HL-60 (cell line): ENCODE measurements around the gene CADM1.

Experiments used
- POLR2AphosphoS5 ChIP-seq: IDR thresholded peaks from 2 replicates; pipeline ENCODE4 v1.6.1; 2012; ENCODE audit warnings: low read depth
- SPI1 ChIP-seq: IDR thresholded peaks from 2 replicates; pipeline ENCODE4 v1.6.1; 2012; ENCODE audit warnings: low read depth, mild to moderate bottlenecking, borderline replicate concordance
- TF ChIP-seq, protein P1 (sequence below): IDR thresholded peaks from one replicate; pipeline ENCODE4 v1.5.1; 2011; ENCODE audit warnings: low read length, control low read depth, inconsistent platforms; ENCODE audit not compliant: insufficient read depth
- TF ChIP-seq, protein P2 (sequence below): IDR thresholded peaks from 2 replicates; pipeline ENCODE4 v1.6.1; 2012; ENCODE audit warnings: low read depth; ENCODE audit not compliant: insufficient replicate concordance

DNA sequence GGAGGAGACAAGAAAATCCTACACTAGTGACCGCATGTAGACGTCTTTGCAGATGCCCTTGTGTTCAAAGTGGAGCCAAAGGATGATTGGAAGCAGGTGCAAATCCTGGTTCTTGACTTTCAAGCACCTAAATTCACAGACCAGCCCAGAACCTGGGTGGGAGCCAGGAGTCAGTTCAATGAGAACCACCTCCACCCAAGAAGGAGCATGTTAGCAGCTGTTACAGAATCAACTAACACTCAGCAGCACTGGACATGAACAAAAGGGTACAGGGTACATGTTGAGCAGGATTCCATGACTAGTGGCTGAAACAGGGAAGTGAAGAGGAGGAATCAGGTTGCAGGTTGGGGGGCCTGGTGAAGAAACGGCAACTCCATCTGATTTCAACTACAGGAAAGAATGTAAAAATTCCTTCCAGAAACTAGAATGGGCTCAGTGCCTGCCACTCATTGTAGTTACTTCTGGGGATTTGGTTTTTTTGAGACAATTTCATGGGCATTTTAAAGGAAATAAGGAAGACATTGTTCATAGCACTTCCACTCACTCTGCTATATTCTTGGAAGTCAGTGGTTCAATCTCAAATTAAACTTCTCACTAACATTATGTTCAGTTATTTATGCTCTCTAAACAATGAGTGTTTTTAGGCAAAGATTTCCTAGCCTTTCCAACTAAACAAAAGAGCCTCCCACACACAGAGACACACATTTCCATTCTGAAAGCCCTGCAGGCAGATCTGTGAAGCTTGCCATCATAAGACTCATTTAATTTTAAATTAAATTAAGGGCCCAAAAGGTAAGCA is 173.3 kb downstream of the CADM1 start:
- TF ChIP-seq, protein P1, sequence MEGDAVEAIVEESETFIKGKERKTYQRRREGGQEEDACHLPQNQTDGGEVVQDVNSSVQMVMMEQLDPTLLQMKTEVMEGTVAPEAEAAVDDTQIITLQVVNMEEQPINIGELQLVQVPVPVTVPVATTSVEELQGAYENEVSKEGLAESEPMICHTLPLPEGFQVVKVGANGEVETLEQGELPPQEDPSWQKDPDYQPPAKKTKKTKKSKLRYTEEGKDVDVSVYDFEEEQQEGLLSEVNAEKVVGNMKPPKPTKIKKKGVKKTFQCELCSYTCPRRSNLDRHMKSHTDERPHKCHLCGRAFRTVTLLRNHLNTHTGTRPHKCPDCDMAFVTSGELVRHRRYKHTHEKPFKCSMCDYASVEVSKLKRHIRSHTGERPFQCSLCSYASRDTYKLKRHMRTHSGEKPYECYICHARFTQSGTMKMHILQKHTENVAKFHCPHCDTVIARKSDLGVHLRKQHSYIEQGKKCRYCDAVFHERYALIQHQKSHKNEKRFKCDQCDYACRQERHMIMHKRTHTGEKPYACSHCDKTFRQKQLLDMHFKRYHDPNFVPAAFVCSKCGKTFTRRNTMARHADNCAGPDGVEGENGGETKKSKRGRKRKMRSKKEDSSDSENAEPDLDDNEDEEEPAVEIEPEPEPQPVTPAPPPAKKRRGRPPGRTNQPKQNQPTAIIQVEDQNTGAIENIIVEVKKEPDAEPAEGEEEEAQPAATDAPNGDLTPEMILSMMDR: no peak
- TF ChIP-seq POLR2AphosphoS5 (no peak), SPI1 (no peak)
- TF ChIP-seq, protein P2, sequence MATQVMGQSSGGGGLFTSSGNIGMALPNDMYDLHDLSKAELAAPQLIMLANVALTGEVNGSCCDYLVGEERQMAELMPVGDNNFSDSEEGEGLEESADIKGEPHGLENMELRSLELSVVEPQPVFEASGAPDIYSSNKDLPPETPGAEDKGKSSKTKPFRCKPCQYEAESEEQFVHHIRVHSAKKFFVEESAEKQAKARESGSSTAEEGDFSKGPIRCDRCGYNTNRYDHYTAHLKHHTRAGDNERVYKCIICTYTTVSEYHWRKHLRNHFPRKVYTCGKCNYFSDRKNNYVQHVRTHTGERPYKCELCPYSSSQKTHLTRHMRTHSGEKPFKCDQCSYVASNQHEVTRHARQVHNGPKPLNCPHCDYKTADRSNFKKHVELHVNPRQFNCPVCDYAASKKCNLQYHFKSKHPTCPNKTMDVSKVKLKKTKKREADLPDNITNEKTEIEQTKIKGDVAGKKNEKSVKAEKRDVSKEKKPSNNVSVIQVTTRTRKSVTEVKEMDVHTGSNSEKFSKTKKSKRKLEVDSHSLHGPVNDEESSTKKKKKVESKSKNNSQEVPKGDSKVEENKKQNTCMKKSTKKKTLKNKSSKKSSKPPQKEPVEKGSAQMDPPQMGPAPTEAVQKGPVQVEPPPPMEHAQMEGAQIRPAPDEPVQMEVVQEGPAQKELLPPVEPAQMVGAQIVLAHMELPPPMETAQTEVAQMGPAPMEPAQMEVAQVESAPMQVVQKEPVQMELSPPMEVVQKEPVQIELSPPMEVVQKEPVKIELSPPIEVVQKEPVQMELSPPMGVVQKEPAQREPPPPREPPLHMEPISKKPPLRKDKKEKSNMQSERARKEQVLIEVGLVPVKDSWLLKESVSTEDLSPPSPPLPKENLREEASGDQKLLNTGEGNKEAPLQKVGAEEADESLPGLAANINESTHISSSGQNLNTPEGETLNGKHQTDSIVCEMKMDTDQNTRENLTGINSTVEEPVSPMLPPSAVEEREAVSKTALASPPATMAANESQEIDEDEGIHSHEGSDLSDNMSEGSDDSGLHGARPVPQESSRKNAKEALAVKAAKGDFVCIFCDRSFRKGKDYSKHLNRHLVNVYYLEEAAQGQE: no peak
